ENCODE measurements around the gene TRAF3IP3.

The TRAF3IP3 gene

GRCh38 chr1:209778102-209778501, 22.2 kb downstream of the TRAF3IP3 start:
- no CpG with 5 or more reads among the region's 1 CpG for WGBS (ENCODE audit: insufficient coverage, insufficient read length)
- Histone ChIP-seq H3K4me1 (ENCODE audit: control insufficient read depth, insufficient read depth, low read length) (no peaks in the 10 kb centered on the region), H3K4me3 (ENCODE audit: low read length) (no peak overlapping the region), H3K9me3 (ENCODE audit: control insufficient read depth, insufficient read depth, low read length) (no peaks in the 10 kb centered on the region), H3K36me3 (ENCODE audit: control insufficient read depth, insufficient read depth, low read length) (no peaks in the 10 kb centered on the region), H3K27ac (ENCODE audit: low read length) (no peak overlapping the region), H3K27me3 (ENCODE audit: control insufficient read depth, insufficient read depth, low read length) (no peaks in the 10 kb centered on the region)
- no peak for DNase-seq (ENCODE audit: low read depth, low spot score)

- Histone ChIP-seq H3K4me3 (ENCODE audit: low read length) (no peak overlapping the region), H3K36me3 (ENCODE audit: control insufficient read depth, insufficient read depth, low read length) (no peaks in the 10 kb centered on the region), H3K27ac (ENCODE audit: low read length) (no peak overlapping the region), H3K27me3 (ENCODE audit: control insufficient read depth, insufficient read depth, low read length) (no peaks in the 10 kb centered on the region), H3K4me1 (ENCODE audit: control insufficient read depth, insufficient read depth, low read length) (peaks cover 1% of the 10 kb centered on the region; the same call in 1 of the 2 replicates), H3K9me3 (ENCODE audit: control insufficient read depth, insufficient read depth, low read length) (no peaks in the 10 kb centered on the region)
- DNase-seq (ENCODE audit: low read depth, low spot score), result no peak
- WGBS (ENCODE audit: insufficient coverage, insufficient read length), result no CpG with 5 or more reads among the region's 4 CpGs
These were observed 24.4 kb downstream of the TRAF3IP3 start for GRCh38 chr1:209780268-209780667.

GRCh38 chr1:209783386-209783785, 27.5 kb downstream of the TRAF3IP3 start:
- WGBS (ENCODE audit: insufficient coverage, insufficient read length), result no CpG with 5 or more reads among the region's 6 CpGs
- Histone ChIP-seq H3K27me3 (ENCODE audit: control insufficient read depth, insufficient read depth, low read length) (no peaks in the 10 kb centered on the region), H3K4me3 (ENCODE audit: low read length) (no peak overlapping the region), H3K36me3 (ENCODE audit: control insufficient read depth, insufficient read depth, low read length) (0 out of 2 replicates have a peak, but pooled peaks cover 2% of the 10 kb centered on the region), H3K9me3 (ENCODE audit: control insufficient read depth, insufficient read depth, low read length) (no peaks in the 10 kb centered on the region), H3K27ac (ENCODE audit: low read length) (no peak overlapping the region), H3K4me1 (ENCODE audit: control insufficient read depth, insufficient read depth, low read length) (peaks cover 1% of the 10 kb centered on the region; the same call in 1 of the 2 replicates)
- DNase-seq (ENCODE audit: low read depth, low spot score), result no peak

DNA sequence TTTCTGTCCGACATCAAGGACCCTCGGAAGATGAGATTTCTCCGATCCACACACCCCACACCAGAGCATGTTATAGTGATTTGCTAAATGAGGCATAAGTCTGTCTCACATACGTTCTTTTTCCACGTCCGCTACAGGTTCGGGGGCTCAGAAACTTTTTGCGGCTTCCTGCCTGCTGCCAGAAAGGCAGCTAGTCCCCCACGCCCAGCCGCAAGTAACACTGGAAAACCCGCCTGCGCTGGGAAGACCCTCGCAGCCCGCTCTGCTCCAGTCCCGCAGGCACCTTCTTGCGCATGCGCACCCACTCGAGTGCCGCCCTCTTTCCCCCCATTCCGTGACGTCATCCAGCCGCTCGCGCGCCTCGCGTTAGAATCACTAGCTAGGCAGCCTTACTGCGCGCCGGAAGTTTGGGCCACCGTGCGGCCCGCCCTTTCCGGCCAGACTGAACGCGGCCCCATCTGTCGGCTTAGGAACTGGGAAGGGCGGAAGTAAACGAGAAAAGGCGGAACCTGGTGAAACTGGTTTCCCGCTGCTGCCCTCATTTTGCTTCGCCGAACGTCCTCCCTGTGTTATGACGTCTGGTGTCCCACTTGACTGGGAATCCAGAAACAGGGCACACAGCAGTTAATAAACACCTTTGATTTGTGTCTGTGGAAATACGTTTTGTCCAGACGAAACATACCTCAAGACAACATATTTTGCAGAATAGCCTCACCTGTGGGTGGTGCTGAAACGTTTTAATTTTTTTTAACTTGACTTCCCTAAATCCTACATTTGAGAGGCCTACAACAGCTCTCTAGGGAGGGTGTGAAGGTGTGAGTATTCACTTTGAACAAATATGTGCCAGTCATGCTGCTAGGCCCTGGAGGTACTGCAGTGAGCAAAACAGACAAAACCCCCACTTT, 28.7 kb downstream of the TRAF3IP3 start, which contains the start of gene C1orf74:
TSS of gene C1orf74 (minus strand) at position 295 of the 905 bp plus-strand sequence. CDS start 925 bp downstream, outside the sequence.
- peak; percentile 94 for DNase-seq (ENCODE audit: low read depth, low spot score)
- Histone ChIP-seq H3K4me1 (ENCODE audit: control insufficient read depth, insufficient read depth, low read length) (peaks cover 1% of the 10 kb centered on the region; the same call in 1 of the 2 replicates), H3K27ac (ENCODE audit: low read length) (no peak within 1 kb of the TSS), H3K4me3 (ENCODE audit: low read length) (peak within 1 kb of the TSS; percentile 91; the same call in 1 of the 2 replicates), H3K27me3 (ENCODE audit: control insufficient read depth, insufficient read depth, low read length) (no peaks in the 10 kb centered on the region), H3K36me3 (ENCODE audit: control insufficient read depth, insufficient read depth, low read length) (peaks cover 5% of the 10 kb centered on the region; the same call in 1 of the 2 replicates), H3K9me3 (ENCODE audit: control insufficient read depth, insufficient read depth, low read length) (no peaks in the 10 kb centered on the region)
- no CpG with 5 or more reads among the region's 48 CpGs for WGBS (ENCODE audit: insufficient coverage, insufficient read length)

- Histone ChIP-seq H3K36me3 (ENCODE audit: control insufficient read depth, insufficient read depth, low read length) (peaks cover 8% of the 10 kb centered on the region; the same call in 1 of the 2 replicates), H3K4me3 (ENCODE audit: low read length) (no peak overlapping the region), H3K27ac (ENCODE audit: low read length) (no peak overlapping the region), H3K9me3 (ENCODE audit: control insufficient read depth, insufficient read depth, low read length) (no peaks in the 10 kb centered on the region), H3K4me1 (ENCODE audit: control insufficient read depth, insufficient read depth, low read length) (peaks cover 1% of the 10 kb centered on the region; the same call in 1 of the 2 replicates), H3K27me3 (ENCODE audit: control insufficient read depth, insufficient read depth, low read length) (no peaks in the 10 kb centered on the region)
- WGBS (ENCODE audit: insufficient coverage, insufficient read length), result no CpG with 5 or more reads among the region's 4 CpGs
- DNase-seq (ENCODE audit: low read depth, low spot score), result no peak
These were observed 29.7 kb downstream of the TRAF3IP3 start for GRCh38 chr1:209785592-209785991.

DNA sequence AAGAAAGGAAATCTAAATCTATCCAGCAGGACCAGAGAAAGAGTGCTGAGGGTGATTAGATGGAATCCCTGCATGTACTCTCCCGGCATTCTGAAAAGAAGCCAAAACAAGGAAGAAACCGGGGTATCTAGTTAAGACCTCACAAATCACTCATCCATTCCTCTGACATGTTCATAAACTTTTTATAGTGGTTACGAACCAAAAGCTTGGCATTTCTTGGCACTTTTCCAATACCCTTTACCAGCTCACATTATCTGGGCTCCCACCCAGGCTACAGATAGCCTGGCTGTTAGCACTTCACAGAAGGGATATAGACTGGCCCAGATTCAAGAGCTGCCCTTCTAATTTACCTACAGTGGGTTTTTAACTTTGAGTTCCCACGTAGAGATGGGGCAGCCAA, 30.3 kb downstream of the TRAF3IP3 start:
- Histone ChIP-seq H3K9me3 (ENCODE audit: control insufficient read depth, insufficient read depth, low read length) (no peaks in the 10 kb centered on the region), H3K27ac (ENCODE audit: low read length) (no peak overlapping the region), H3K4me1 (ENCODE audit: control insufficient read depth, insufficient read depth, low read length) (peaks cover 1% of the 10 kb centered on the region; the same call in 1 of the 2 replicates), H3K36me3 (ENCODE audit: control insufficient read depth, insufficient read depth, low read length) (peaks cover 8% of the 10 kb centered on the region; the same call in 1 of the 2 replicates), H3K27me3 (ENCODE audit: control insufficient read depth, insufficient read depth, low read length) (no peaks in the 10 kb centered on the region), H3K4me3 (ENCODE audit: low read length) (no peak overlapping the region)
- no peak for DNase-seq (ENCODE audit: low read depth, low spot score)
- WGBS (ENCODE audit: insufficient coverage, insufficient read length), result no CpG with 5 or more reads among the region's 4 CpGs

- WGBS (ENCODE audit: insufficient coverage, insufficient read length), result no CpG with 5 or more reads among the region's 2 CpGs
- no peaks in the 10 kb centered on the region for H3K27me3 ChIP-seq (ENCODE audit: control insufficient read depth, insufficient read depth, low read length)
These were observed 31.7 kb downstream of the TRAF3IP3 start for GRCh38 chr1:209787551-209787950.

GRCh38 chr1:209789245-209789644, 33.4 kb downstream of the TRAF3IP3 start:
- H3K36me3 ChIP-seq (ENCODE audit: control insufficient read depth, insufficient read depth, low read length), result peaks cover 8% of the 10 kb centered on the region; the same call in 1 of the 2 replicates
- WGBS (ENCODE audit: insufficient coverage, insufficient read length), result no CpG with 5 or more reads among the region's 1 CpG

More at GRCh38 chr1:209787551-209787950, 31.7 kb downstream of the TRAF3IP3 start:
- Histone ChIP-seq H3K27ac (ENCODE audit: low read length) (no peak overlapping the region), H3K9me3 (ENCODE audit: control insufficient read depth, insufficient read depth, low read length) (no peaks in the 10 kb centered on the region), H3K4me3 (ENCODE audit: low read length) (no peak overlapping the region), H3K36me3 (ENCODE audit: control insufficient read depth, insufficient read depth, low read length) (peaks cover 8% of the 10 kb centered on the region; the same call in 1 of the 2 replicates), H3K4me1 (ENCODE audit: control insufficient read depth, insufficient read depth, low read length) (peaks cover 1% of the 10 kb centered on the region; the same call in 1 of the 2 replicates)
- DNase-seq (ENCODE audit: low read depth, low spot score), result no peak

DNA sequence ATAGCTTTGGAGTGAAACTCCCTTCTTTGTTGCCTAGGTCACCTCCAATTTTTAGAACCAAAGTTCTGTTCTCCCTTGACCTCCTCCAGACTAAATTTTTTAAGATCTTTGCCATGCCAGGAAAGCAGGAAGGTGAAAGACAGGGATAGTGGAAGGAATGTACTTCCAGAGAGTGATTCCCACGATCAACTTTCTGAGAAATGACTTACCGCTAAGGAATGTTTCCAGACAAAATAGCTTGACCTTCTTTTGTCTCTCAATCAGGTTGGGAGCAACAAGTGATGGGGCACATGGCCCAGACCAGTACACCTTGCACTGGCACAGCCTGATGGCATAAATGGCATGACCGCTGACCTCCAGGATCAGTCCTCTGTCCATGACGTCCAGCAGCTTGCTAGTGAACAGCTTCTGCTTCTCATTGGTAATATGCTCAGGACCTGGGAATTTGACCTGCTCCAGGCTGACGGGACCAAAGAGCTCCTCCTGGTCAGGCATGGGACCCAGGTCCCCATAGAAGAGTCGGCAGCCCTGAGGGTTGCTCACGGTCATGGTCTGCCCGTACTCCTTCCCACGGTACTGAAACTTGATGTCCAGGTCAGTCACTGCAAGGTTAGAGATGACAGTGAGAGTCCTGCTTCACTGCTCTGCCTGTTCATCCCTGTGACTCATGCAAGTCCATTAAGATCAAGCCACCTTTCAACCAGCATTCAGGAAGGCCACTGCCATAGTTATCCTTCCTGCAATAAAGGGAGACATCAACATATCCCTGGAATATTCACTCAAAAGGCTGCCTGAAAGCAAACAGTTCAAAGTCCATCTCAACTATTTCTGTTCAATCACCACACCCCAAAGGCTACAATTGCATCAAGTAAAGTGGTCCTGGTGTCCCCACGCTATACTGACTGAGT, 34.7 kb downstream of the TRAF3IP3 start:
- no CpG with 5 or more reads among the region's 10 CpGs for WGBS (ENCODE audit: insufficient coverage, insufficient read length)
- H3K27me3 ChIP-seq (ENCODE audit: control insufficient read depth, insufficient read depth, low read length), result no peaks in the 10 kb centered on the region

More at GRCh38 chr1:209789245-209789644, 33.4 kb downstream of the TRAF3IP3 start:
- peaks cover 1% of the 10 kb centered on the region; the same call in 1 of the 2 replicates for H3K4me1 ChIP-seq (ENCODE audit: control insufficient read depth, insufficient read depth, low read length)
- no peak for DNase-seq (ENCODE audit: low read depth, low spot score)
- no peaks in the 10 kb centered on the region for H3K27me3 ChIP-seq (ENCODE audit: control insufficient read depth, insufficient read depth, low read length)
- H3K9me3 ChIP-seq (ENCODE audit: control insufficient read depth, insufficient read depth, low read length), result no peaks in the 10 kb centered on the region
- no peak overlapping the region for H3K27ac ChIP-seq (ENCODE audit: low read length)
- no peak overlapping the region for H3K4me3 ChIP-seq (ENCODE audit: low read length)

GRCh38 chr1:209791920-209792319, 36.1 kb downstream of the TRAF3IP3 start:
- no peaks in the 10 kb centered on the region for H3K4me1 ChIP-seq (ENCODE audit: control insufficient read depth, insufficient read depth, low read length)
- H3K36me3 ChIP-seq (ENCODE audit: control insufficient read depth, insufficient read depth, low read length), result peaks cover 8% of the 10 kb centered on the region; the same call in 1 of the 2 replicates
- no peaks in the 10 kb centered on the region for H3K9me3 ChIP-seq (ENCODE audit: control insufficient read depth, insufficient read depth, low read length)
- no peak for DNase-seq (ENCODE audit: low read depth, low spot score)
- H3K27ac ChIP-seq (ENCODE audit: low read length), result no peak overlapping the region
- no peaks in the 10 kb centered on the region for H3K27me3 ChIP-seq (ENCODE audit: control insufficient read depth, insufficient read depth, low read length)
- H3K4me3 ChIP-seq (ENCODE audit: low read length), result no peak overlapping the region
- no CpG with 5 or more reads among the region's 1 CpG for WGBS (ENCODE audit: insufficient coverage, insufficient read length)

More for the DNA sequence above, 34.7 kb downstream of the TRAF3IP3 start:
- Histone ChIP-seq H3K9me3 (ENCODE audit: control insufficient read depth, insufficient read depth, low read length) (no peaks in the 10 kb centered on the region), H3K4me1 (ENCODE audit: control insufficient read depth, insufficient read depth, low read length) (no peaks in the 10 kb centered on the region), H3K27ac (ENCODE audit: low read length) (no peak overlapping the region), H3K36me3 (ENCODE audit: control insufficient read depth, insufficient read depth, low read length) (peaks cover 8% of the 10 kb centered on the region; the same call in 1 of the 2 replicates), H3K4me3 (ENCODE audit: low read length) (no peak overlapping the region)
- no peak for DNase-seq (ENCODE audit: low read depth, low spot score)
